Sigmoid colon (tissue), 7 donors: Measurements from ENCODE around the gene KRT72. TPM values are rescaled to one million over a fixed set of nuclear protein-coding genes. Genes with fewer than 3 reads are reported as not detected.

Source experiments
- DNase-seq: peaks from one replicate; pipeline ENCODE4 v3.0.0-alpha.2; 2019
- H3K27ac ChIP-seq, 4 donors: fragments of 200-600 bp; sonication (generic); one replicate each; pipeline ENCODE4 v1.5.1; 2016 to 2019; ENCODE audit warnings: mild to moderate bottlenecking in 1 of 4
- H3K27me3 ChIP-seq, 3 donors: fragments of 200-600 bp; sonication (generic); one replicate each; pipeline ENCODE4 v1.5.1; 2019; ENCODE audit warnings: mild to moderate bottlenecking in 1 of 3
- H3K36me3 ChIP-seq, 4 donors: fragments of 200-600 bp; sonication (generic); one replicate each; pipeline ENCODE4 v1.5.1; 2016 to 2019
- H3K4me1 ChIP-seq, 4 donors: fragments of 200-600 bp; sonication (generic); one replicate each; pipeline ENCODE4 v1.5.1; 2017 to 2019
- H3K4me3 ChIP-seq, 4 donors: fragments of 200-600 bp; sonication (generic); one replicate each; pipeline ENCODE4 v1.5.1; 2017 to 2019; ENCODE audit warnings: mild to moderate bottlenecking in 2 of 4, moderate library complexity in 1 of 4
- H3K9me3 ChIP-seq, 4 donors: fragments of 200-600 bp in 3 of 4; sonication (generic) in 3 of 4; one replicate each; pipeline versions ENCODE4 v1.5.1 to v1.6.1; 2013 to 2019
- CTCF ChIP-seq, 4 experiments: fragments of 450-650 bp in 3 of 4; fragments of 200-600 bp in 1 of 4; IDR thresholded peaks; one replicate each; pipeline ENCODE4 v1.5.1; 2016 to 2019; ENCODE audit warnings: antibody characterized with exemption in 4 of 4, mild to moderate bottlenecking in 3 of 4, moderate library complexity in 2 of 4
- EP300 ChIP-seq, 4 donors: sonication (generic); formaldehyde crosslinking; IDR thresholded peaks; one replicate each; pipeline ENCODE4 v1.6.1; 2017; ENCODE audit warnings: antibody characterized with exemption in 4 of 4
- POLR2A ChIP-seq, 2 donors: fragments of 450-650 bp; IDR thresholded peaks; one replicate each; pipeline ENCODE4 v1.6.1; 2016; ENCODE audit warnings: antibody characterized with exemption in 2 of 2, mild to moderate bottlenecking in 2 of 2, moderate library complexity in 2 of 2
- POLR2AphosphoS5 ChIP-seq, 4 donors: sonication (generic); formaldehyde crosslinking; IDR thresholded peaks; one replicate each; pipeline ENCODE4 v1.6.1; 2017; ENCODE audit warnings: antibody characterized with exemption in 4 of 4
- WGBS, 2 donors: extraction: QIAGEN DNeasy Blood & Tissue Kit; methylation state at CpG; one replicate each; pipeline ENCODE4 v1.1.7; 2013; 5-methylcytosine and 5-hydroxymethylcytosine counted together
- intact Hi-C: fragments of 100-400 bp; cut with DNase I; formaldehyde crosslinking; loops from one replicate; pipeline ENCODE4 v1.15.1; 2023
- polyA plus RNA-seq, 3 donors: library from polyadenylated mRNA; stranded (reverse); fragments of 200-250 nt; gene quantifications; one replicate each; pipeline ENCODE4 v1.2.3, GENCODE V29; 2013
- total RNA-seq, 4 donors: library from RNA; depleted of rRNA; stranded (reverse); fragments of >200 nt; gene quantifications; one replicate each; pipeline ENCODE4 v1.1.0, GENCODE V29; 2016
- donor health status: healthy with polysubstance abuse.
- donor health status: Bipolar disorder and iron deficiency.
- donor health status: healthy.

The KRT72 gene
- total and polyA plus RNA-seq, 7 donors = 0.79 TPM; not detected in 6

- Histone ChIP-seq H3K27me3 (no peaks in the 10 kb centered on the region), H3K9me3 (no peaks in the 10 kb centered on the region), H3K27ac (no peak within 1 kb of the TSS), H3K36me3 (no peaks in the 10 kb centered on the region), H3K4me3 (no peak within 1 kb of the TSS), H3K4me1 (no peaks in the 10 kb centered on the region)
- intact Hi-C loops = no loop called here
- TF ChIP-seq POLR2A (IDR thresholded peaks at IDR 0.05) = no peak
- TF ChIP-seq EP300 (IDR thresholded peaks at IDR 0.05) = no peak
- TF ChIP-seq POLR2AphosphoS5 (IDR thresholded peaks at IDR 0.05) = no peak
- TF ChIP-seq CTCF (IDR thresholded peaks at IDR 0.05) = no peak
- WGBS, 2 donors = 88 to 91% methylated on average over 14 of the region's 14 CpGs
- DNase-seq = no peak
Measured at GRCh38 chr12:52618216-52618615, 17.0 kb upstream of the KRT72 start, which contains the start of gene KRT73. Gene KRT73, minus strand, starts transcription at chr12:52618559. Its CDS starts 35 bp downstream, at chr12:52618524.

GRCh38 chr12:52617403-52617785 lies 16.1 kb upstream of the KRT72 start:
- Histone ChIP-seq H3K4me3 (no peak overlapping the region), H3K9me3 (no peaks in the 10 kb centered on the region), H3K36me3 (no peaks in the 10 kb centered on the region), H3K4me1 (no peaks in the 10 kb centered on the region), H3K27ac (no peak overlapping the region), H3K27me3 (no peaks in the 10 kb centered on the region)
- intact Hi-C loops = no loop called here
- 85 to 89% methylated on average over 7 of the region's 7 CpGs for whole genome bisulfite sequencing, 2 donors
- DNase-seq = no peak
- no peak for TF ChIP-seq POLR2AphosphoS5 (IDR thresholded peaks at IDR 0.05)
- TF ChIP-seq CTCF (IDR thresholded peaks at IDR 0.05) = no peak
- TF ChIP-seq EP300 (IDR thresholded peaks at IDR 0.05) = no peak
- no peak for TF ChIP-seq POLR2A (IDR thresholded peaks at IDR 0.05)

DNA sequence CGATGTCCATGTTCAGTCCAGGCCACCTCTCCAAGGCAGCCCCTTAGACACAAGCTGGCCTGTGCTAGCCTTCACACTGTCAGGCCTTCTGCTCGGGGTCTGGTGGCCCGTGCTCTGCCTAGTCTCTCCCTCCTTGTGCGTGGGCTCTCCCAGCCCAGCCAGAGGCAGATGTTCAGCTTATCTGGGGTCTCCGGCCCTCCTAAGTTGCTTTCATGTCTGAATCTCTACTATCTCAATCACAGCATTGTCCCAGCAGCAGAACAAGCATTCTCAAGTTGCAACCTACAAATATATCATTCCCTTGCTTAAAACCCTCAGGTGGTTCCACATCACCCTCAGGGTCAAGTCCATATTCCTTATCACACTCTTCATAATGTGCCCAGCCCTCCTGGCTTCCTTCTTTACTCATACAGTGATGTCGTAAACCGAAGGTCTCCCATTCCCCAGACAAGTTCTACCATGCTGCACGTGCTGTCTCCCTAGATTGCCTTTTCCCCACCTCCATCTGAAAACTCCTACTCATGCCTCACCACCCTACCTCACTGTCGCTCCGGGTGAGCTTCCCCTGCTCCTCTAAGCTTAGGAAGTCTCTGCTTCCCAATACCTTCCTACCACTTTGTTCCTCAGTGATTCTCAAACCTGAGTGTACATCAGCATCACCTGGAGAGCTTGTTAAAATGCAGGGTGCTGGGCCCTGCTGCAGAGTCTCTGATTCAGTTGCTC lies 15.6 kb upstream of the KRT72 start:
- Histone ChIP-seq H3K27ac (no peak overlapping the region), H3K4me1 (no peaks in the 10 kb centered on the region), H3K4me3 (no peak overlapping the region), H3K9me3 (no peaks in the 10 kb centered on the region), H3K36me3 (no peaks in the 10 kb centered on the region), H3K27me3 (no peaks in the 10 kb centered on the region)
- intact Hi-C loops = no loop called here
- TF ChIP-seq POLR2A (IDR thresholded peaks at IDR 0.05) = no peak
- no peak for TF ChIP-seq EP300 (IDR thresholded peaks at IDR 0.05)
- TF ChIP-seq POLR2AphosphoS5 (IDR thresholded peaks at IDR 0.05) = no peak
- no peak for TF ChIP-seq CTCF (IDR thresholded peaks at IDR 0.05)
- DNase-seq = no peak
- WGBS, 2 donors = 68 to 81% methylated on average over 10 of the region's 10 CpGs

DNA sequence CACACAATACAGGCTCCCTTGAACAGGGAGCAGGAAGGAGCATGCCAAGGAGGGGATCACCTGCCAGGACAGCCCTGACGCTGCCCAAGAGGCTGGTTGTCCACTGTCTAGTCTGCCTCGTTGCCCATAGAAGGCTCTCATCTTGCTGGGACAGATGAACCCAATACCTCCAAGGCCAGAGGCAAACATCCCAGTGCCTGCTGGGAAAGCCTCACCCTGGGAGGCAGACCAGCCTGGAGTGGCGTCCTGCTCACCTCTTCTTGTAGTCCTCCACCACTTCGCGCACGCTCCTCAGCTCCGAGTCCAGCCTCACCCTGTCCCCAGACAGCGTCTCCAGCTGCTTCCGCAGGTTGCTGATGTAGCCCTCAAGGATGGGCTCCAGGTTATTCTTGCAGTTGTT lies 14.6 kb upstream of the KRT72 start:
- H3K4me3 ChIP-seq = no peak overlapping the region
- no peaks in the 10 kb centered on the region for H3K9me3 ChIP-seq
- no peaks in the 10 kb centered on the region for H3K4me1 ChIP-seq
- intact Hi-C loops = no loop called here
- no peaks in the 10 kb centered on the region for H3K36me3 ChIP-seq
- WGBS, 2 donors = 85 to 88% methylated on average over 9 of the region's 9 CpGs
- no peak for TF ChIP-seq CTCF (IDR thresholded peaks at IDR 0.05)
- TF ChIP-seq EP300 (IDR thresholded peaks at IDR 0.05) = no peak
- TF ChIP-seq POLR2A (IDR thresholded peaks at IDR 0.05) = no peak
- no peak for TF ChIP-seq POLR2AphosphoS5 (IDR thresholded peaks at IDR 0.05)
- no peak overlapping the region for H3K27ac ChIP-seq
- no peak for DNase-seq
- H3K27me3 ChIP-seq = peaks cover 0 to 8% (median 4%) of the 10 kb centered on the region in 3 donors
